Activated effector memory CD4-positive, alpha-beta T cell treated with Interleukin-2 at 50 U/mL for 16 hours (primary cell): ENCODE measurements around the gene VWA5B2.

ENCODE experiments used
- DNase-seq: peaks from one replicate; pipeline ENCODE4 v3.0.0-alpha.2; 2020

Gene VWA5B2

GRCh38 chr3:184282941-184283340 lies 53.6 kb downstream of the VWA5B2 start:
- no peak for DNase-seq

- DNase-seq = no peak
Measured at GRCh38 chr3:184283681-184284080, 54.3 kb downstream of the VWA5B2 start.

GRCh38 chr3:184284696-184285095 lies 55.3 kb downstream of the VWA5B2 start:
- no peak for DNase-seq

- DNase-seq = peak; percentile 41
Measured at GRCh38 chr3:184289426-184289938, 60.1 kb downstream of the VWA5B2 start.

- no peak for DNase-seq
Measured at GRCh38 chr3:184290331-184290730, 60.9 kb downstream of the VWA5B2 start.

GRCh38 chr3:184291044-184291737 lies 61.8 kb downstream of the VWA5B2 start:
- DNase-seq = no peak
